Non-pigmented ciliary epithelial cell (primary cell): ENCODE results near the gene MYL10.
"Not testable (repeated sequence)": the region's sequence is repeated elsewhere in the genome, so short reads cannot be mapped to it uniquely, and the experiment has no call there.

ENCODE experiments used
- DNase-seq: peaks from one replicate; pipeline ENCODE4 v3.0.0-alpha.2; 2010; ENCODE audit warnings: low read depth

Gene MYL10

DNA sequence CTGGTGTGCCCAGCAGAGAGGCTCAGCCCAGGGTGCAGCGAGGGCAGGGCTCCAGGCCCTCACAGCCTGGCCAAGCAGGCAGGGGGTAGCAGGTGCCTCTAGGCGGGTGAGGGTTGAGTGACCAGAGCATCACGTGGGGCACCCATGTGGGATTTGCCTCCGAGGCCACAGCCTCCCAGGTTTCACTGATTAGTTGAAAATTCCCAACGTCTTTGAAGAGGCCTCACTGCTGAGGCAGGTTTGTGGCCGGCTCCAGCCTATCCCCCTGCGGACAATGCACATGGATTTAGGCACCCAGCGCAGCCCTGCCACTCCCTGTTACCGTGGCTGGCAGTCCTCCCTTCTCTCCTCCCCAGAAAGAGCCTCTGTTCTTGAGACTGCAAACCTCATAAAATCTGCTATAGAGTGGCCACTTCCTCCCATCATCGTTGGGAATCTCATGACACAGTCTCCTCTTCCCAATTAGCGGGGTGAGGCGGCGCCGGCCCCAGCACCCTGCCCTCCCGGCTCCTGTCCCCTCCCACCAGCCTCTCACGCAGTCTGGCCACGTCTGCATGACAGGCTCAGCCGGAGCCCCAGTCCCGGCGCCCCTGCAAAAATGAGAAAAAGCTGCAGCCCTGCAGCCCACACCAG lies 10.8 kb downstream of the MYL10 start:
- DNase-seq: no peak

DNA sequence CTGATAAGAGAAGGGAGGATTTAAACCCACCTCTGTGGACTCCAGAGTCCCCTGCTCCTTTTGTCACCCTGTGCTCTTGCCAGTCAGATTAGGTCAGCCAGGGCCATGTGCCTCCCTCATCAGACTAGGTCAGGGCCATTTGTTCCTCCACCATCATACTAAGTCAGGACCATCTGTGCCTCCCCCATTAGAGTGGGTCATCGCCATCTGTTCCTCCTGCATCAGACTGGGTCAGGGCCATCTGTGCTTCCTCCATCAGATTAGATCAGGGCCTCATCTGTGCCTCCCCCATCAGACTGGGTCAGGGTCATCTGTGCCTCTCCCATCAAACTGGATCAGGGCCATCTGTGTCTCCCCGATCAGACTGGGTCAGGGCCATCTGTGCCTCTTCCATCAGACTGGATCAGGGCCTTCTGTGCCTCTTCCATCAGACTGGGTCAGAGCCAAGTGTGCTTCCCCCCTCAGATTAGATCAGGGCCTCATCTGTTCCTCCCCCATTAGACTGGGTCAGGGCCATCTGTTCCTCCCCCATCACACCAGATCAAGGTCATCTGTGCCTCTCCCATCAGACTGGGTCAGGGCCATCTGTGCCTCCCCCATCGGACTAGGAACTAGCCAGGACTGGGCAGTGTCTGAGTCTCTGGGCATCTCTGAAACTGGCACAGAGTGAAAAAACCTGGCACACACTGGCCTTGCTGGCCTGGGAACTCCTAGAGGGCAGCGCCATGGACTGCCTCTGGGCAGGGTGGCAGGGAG lies 11.5 kb downstream of the MYL10 start:
- DNase-seq: no peak

DNA sequence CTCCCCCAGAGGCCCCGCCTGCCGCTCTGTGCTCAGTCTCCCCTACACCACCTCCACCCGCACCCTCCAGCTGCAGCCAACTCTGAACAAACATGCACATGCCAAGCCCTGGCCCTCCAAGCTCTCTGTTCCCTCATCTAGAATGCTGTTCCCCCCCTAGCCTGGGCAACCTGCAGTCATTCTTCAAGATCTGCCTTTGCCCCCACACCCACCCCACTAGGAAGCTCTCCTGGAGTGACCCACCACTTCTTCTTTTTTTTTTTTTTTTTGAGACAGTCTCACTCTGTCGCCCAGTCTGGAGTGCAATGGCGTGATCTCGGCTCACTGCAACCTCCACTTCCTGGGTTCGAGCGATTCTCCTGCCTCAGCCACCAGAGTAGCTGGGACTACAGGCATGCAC lies 13.7 kb downstream of the MYL10 start:
- no peak for DNase-seq

DNA sequence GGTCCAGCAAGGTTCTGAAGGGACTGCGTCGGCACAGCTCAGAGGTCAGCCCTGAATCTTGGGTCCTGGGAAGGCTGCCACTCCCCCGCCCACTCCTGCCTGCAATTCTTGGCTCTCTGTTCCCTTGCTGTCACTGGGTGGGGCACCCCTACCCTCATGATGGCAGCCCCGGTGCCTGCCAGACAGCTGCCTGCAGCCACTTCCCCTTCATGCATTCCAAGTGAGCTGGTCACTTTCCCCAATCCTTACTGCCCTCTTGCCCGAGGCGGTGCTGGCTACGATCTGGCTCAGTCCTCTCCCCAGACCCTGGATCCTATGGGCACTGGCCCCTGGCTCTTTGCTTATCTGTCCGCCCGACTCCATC lies 14.2 kb downstream of the MYL10 start:
- no peak for DNase-seq

DNA sequence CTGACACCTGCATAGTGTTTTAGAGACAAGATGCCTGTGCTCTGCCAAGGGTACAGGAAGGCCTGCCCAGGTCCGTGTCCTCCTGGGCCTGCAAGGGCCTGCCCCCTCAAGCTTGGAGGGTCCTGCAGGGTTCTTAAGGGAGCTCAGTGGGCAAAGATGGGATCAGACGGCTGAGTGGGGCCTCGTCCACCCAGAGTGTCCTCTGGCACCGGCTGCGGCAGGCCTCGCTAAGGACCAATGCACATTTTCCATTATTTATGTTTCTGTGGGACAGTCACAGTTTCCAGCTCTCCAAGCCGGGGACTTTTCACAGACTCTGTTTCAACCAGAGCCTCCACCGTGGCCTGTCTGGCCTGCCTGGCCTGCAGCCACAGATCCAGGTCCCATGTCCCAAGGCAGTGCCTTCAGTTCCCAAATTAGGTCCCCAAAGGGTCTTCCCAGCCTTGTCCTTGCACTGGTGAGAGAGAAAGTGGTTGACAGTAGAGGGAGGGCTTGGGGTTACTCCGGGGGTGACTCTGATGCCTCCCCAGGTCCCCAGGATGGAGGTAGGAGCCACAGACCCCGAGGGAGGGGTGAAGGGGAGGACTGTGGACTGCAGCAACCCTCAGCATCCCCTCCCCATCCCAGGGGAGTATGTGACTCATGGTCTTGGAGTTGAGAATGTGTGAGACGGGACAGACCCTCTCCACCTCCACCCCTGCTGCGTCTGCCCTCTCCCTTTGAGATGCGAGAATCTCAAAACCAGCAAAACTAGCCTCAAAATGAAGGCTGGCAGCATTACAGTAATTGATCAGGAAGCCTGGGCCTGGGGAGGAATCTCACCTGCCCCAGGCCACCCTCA lies 14.8 kb downstream of the MYL10 start:
- no peak for DNase-seq

DNA sequence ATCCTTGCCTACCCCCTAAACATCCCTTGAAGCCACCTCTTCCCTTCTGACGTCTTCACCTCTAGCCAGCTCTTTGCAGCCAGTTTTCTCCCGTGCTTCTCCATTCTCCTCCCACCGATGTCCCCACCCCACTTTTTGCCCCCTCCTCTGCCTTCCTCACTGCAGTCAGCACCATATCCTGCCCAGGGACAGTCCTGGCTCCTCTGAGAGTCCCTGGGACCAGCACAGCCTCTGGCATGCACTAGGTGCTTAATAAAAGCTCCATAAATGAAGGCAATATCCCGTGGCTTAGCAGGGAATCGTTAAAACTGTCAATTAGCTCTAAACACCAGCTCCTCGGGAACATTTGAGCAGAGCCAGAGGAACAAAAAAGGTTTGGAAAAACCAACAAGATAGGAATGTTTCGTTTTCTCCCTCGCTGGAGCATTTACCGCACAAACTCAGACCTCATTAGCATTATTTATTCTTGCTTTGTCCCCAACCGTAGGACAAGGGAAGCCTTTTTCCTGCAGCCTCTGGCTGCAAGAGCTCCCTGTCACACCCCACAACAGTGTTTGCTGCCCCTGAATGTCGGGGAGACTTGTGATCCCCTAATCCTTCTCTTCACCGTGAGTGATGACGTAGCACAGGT lies 16.1 kb downstream of the MYL10 start:
- no peak for DNase-seq

DNA sequence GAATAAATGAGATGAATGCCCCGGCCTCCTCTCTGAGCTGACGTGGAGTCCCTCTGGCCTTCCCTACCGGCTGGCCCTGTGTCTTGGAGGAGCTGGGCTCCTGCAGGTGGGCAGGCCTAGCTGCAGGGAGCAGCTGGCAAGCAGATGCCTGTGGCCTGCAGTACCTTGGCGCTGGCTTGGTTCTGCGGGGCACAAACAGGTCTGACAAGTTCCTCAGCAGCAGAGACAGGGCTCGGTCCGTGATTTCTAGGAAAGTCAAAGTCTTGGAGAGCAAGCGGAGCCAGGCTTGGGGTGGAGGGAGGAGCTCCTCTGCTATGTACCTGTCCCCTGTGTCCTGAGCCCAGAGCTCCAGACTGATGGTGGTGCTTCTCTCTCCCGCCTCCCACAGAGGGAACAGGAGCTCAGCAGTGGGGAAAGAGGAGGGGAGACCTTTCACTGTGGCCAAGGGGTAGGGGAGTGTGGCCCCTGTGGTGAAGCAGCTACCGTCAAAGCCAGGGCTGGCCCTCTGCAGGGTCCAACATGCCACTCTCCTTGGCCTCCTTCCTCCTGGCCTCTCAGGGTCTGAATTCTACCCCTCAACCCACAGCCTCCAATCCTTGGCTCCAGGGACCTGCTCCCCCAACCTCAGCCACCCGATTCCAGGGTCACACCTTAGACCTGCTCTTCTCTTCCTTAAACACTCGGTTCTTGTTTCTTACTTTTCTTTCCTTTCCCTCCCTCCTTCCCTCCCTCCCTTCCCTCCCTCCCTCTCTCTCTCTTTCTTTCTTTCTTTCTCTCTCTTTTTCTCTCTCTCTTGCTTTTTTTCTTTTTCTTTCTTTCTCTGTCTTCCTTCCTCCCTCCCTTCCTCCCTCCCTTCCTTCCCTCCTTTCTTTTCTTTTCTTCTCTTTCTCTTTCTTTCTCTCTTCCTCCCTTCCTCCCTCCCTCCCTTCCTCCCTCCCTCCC lies 20.1 kb downstream of the MYL10 start:
- DNase-seq: no peak

DNA sequence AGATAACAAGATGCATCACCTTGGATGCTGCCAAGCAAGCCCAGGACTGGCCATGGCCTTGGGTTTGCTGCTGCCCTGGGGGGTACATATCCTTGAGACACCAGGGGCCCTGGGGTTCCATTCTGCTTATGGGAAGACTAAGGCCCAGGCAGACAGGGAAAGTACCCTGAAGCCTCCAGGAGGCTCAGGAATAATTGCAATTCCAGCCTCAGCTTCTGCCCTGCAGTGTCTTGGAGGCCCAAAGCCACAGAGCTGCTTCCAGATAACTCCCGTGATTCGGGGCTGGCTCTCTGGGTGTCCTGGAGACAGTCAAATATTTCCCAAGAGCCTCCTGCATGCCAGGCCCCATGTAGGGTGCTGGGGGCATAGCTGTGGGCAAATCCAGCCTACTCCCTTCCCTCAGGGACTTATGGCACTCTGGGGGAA lies 22.6 kb downstream of the MYL10 start:
- no peak for DNase-seq

DNA sequence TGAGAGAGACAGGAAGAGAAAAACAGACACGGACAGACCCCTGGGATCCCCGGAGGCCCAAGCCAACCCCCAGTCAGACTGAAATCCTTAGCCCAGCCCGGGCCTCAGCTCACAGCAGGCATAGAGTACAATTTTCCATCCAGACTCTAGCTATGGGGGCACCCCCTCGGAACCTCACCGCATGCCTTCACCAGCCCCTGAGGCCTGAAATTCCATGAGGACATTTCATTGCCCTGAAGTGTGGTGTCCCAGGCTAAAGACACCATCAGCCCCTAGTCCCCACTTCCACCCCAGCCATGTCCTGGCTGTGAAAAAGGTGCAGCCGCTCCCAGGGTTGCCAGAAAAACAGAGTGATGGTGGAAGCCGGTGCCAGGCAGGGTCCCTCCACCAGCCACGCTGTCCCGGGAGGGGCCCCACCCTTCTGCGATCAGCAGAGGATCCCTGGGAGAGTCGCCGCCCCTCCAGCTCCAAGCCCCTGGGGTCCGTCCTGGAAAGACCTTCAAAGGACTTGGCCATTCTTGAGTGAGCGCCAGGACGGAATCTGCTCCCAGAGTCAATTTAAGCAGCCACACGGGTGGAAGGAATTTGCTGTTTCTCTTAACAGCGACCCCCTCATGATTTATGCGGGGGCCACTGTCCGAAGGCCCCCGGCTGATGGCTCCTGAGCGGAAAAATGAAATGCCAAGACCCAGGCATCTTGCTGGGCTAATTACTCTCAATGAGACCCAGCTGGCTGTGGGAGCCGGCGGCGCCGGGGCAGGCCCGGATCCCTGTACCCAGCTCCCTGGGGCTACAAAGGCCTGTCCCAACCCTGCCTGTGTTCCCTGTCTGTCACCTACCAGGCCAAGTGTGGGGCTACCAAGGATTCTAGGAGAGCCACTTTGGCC lies 23.2 kb downstream of the MYL10 start:
- no peak for DNase-seq

DNA sequence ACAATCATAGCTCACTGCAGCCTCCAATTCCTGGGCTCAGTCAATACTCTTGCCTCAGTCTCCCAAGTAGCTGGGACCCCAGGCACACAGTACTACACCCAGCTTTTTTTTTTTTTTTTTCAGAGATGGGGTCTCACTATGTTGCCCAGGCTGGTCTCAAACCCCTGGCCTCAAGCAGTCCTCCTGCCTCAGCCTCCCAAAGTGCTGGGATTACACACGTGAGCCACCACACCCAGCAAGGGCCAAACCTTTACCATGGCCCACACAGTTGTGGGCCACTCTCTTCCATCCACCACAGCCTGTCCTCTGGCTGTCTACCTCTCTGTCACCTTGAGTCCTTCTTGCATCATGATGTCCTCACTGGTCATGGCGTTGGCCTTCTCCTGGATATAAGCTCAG lies 24.2 kb downstream of the MYL10 start:
- DNase-seq: not testable (repeated sequence)

DNA sequence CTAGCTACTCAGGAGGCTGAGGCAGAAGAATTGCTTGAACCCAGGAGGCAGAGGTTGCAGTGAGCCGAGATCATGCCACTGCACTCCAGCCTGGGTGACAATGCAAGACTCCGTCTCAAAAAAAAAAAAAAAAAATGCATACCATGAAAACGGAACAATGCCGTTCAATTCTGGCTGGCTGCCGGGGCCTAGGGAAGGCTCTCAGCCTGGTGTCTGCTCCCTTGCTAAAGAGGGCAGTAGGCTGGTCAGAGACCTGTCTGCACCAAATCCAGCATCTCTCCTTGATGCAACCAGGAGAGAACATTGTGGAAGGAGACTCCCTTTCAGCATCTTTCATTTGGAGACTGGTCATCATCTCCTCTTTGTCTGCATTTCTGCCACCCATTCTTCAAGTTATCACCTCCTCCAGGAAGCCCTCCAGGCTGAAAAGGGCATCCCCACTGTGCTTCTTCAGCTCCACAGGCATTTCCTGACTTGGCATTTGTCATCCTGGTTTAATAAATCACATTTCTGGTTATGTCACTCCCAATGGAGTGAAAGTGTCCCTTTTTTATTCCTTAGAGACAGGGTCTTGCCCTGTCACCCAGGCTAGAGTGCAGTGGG lies 24.7 kb downstream of the MYL10 start:
- no peak for DNase-seq

DNA sequence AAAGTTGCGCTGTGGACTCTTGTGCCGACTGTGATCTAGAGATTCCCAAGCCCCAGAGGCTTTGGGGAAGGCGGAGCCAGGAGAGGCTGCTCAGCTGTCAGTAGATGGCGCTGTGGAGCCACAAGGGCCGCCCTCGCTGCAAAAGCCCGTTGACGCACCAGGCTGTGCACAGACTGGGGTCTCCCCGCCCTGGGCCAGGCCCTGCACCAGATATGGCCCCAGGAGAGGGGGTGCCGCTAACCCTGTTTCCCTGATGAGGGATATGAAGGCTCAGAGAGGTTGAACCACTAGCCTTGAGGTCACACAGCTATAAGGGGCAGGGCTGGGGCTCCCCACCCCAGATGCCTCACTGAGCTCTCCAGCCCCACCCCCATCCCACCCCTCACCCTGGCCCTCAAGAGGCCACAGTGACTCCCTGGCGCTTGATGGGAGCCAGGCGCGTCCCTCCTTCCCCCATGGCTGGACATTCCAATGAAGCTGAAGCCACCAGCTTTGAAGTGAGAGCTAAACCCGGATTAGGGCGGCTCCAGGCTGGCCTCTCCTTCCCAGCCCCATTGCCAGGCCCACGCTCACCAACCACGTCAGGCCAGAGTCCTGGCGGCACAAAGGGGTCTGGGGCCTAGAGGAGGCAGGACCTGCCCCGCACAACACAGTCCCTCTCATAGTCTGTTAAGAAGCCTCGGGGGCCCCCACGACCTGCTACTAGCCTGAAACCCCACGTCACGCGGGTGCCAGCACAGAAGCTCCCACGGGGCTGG lies 26.4 kb downstream of the MYL10 start:
- peak; percentile 9 for DNase-seq

DNA sequence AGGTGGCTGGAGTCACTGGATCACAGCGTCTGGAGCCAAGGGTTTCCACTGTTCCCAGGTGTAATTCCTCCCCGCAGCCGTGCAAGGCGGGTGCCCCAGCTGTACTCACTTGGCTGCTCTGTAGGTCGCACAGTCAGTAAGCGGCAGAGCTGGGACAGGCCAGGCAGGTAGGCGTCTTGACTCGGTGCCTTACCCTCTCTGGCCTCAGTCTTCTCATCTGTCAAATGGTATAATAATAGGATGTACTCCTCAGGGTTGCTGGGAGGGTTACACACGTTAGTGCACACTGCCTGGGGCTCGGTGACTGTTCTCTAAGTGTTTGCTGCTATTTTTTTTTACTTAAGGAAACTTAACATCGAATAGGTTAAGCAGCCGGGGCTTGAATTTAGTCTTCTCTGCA lies 27.0 kb downstream of the MYL10 start:
- DNase-seq: no peak

DNA sequence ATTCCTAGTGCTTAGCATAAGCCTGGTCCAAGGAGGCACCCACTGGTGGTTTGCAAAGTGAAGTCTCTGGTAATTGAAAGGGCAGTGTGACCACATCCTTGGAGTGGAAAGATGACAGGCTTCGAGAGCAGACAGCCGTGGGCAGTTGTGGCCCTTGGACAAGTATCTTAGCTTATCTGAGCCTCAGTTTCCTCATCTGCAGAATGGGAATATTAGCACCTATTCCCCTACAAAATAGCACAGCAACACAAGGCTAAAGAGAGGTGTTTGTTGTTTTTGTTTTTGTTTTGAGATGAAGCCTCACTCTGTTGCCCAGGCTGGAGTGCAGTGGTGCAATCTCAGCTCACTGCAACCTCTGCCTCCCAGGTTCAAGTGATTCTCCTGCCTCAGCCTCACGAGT lies 29.3 kb downstream of the MYL10 start:
- DNase-seq: no peak

DNA sequence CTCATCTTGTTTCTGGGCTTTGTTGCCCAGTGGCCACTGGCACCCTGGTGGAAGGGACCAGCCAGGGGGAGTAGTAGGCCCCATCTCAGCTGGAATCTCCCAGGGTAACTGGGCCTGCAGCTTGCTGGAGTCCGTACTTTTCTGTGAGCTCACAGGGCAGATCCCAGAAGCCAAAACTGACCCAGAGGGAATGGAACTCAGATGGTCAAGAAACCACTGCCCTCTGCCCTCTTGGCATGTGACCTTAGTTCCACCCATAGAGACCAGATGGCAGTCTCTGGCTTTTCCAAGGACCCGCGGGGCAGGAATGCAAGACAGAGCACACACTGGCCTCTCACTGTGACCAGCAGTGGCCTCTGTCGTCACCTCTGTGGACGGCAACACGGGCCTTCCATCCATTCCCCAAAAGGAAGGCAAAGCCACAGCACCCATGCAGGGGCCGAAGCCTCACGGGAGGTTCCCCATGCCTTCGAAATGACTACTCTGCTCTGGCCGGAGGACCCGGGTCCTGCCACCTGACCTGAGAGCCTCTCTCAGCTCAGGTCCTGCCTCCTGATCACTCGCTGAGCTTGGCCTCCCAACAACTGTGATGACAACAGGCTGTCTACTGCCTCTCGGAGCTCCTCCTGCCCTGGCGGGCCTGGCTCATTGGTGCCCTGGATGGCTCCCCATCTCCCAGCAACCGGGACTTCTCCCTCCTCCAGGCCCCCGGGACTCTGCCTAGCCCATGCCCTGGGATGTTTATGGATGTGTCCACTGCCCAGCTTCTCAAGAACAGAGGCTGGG lies 29.9 kb downstream of the MYL10 start:
- no peak for DNase-seq

DNA sequence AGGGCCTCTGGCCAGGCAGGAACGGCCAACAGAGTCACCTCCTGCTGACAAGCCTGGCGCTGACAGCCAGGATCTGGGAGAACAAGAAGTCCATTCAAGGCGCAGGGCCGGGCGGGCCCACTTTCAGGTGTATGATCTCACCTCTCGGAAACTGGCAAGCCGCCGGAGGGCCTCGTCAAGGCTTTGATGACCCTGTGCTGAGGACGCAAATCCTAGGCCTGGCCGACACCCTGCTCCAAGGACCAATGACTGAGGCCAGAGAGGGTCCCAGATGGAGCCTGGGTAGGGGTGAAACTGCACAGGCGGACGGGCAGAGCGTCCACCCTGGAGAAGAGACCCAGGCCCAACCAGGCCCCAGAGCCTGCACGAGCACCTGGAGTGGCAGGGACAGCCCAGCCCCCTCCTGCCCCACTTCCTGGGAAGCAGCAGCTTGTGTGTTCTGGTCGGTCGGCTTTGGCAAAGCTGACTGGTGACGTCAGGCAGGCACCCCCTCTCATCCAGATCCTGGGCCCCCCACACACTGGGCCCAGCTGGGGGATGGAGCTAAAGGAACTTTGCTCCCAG lies 30.6 kb downstream of the MYL10 start:
- DNase-seq: no peak

DNA sequence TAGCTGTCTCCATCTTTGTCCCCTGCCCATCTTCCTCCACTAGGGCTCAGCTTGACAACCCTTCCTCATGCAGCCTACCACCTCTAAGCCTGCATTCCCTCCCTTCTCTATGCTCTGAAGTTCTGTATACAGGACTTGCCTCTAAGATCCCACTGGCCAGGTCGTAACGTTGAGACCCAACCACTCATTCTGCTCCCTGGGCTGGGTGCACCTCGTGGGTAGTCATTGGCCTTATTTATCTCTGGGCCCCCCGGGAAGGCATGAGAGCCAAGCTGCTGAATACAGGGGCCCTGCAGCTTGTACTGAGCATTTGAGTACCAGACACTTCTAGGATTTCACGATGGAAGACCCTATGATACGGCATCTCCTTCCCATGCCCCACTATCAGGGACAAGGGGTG lies 31.2 kb downstream of the MYL10 start:
- no peak for DNase-seq

DNA sequence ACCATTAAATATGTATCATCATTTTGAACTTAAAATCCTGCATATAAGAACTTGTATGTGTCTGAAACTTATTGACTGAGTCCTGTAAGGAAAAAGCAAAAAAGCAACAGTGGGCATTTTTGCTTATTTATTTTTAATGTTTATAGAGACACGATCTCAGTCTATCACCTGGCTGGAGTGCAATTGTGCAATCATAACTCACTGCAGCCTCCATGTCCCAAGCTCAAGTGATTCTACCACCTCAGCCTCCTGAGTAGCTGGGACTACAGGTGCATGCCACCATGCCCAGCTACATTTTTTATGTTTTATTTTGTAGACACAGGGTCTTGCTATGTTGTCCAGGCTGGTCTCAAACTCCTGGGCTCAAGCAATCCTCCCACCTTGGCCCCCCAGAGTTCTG lies 32.2 kb downstream of the MYL10 start:
- no peak for DNase-seq
